Measurements from ENCODE around the gene TCHP. TPM values are rescaled to one million over a fixed set of nuclear protein-coding genes. Genes with fewer than 3 reads are reported as not detected.

Gene TCHP
- total and polyA plus RNA-seq, 2 of the 13 experiments (the other 11 are each of a cell fraction or from before 2014, with no cell fraction given), result 6.7 to 12.2 TPM

DNA sequence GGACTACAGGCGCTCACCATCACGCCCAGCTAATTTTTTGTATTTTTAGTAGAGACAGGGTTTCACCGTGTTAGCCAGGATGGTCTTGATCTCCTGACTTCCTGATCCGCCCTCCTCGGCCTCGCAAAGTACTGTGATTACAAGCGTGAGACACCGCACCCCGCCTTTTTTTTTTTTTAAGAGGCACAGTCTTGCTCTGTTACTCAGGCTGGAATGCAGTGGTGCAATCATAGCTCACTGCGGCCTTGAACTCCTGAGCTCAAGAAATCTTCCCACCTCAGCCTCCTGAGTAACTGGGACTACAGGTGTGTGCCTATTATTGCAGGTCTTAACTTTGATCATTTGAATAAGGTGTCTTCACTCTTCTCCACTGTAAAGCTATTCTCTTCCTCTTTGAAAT is 14.5 kb upstream of the TCHP start (continued):
- TF ChIP-seq POLR2A (IDR thresholded peaks at IDR 0.05; ENCODE audit: insufficient read depth in 1 of 2, low read depth in 2 of 2, low read length in 2 of 2) (no peak), AGO1 (IDR thresholded peaks at IDR 0.05; ENCODE audit: low read depth, low read length, poor library complexity, severe bottlenecking) (no peak), NR2F1 (CRISPR knock-in tag; IDR thresholded peaks at IDR 0.05) (no peak), JUN (CRISPR knock-in tag; IDR thresholded peaks at IDR 0.05) (no peak), ZNF615 (CRISPR knock-in tag; IDR thresholded peaks at IDR 0.05; ENCODE audit: borderline replicate concordance) (no peak), RARA (CRISPR knock-in tag; IDR thresholded peaks at IDR 0.05) (no peak), SP1 (IDR thresholded peaks at IDR 0.05) (no peak), SP1 (CRISPR knock-in tag; IDR thresholded peaks at IDR 0.05) (no peak), HNF4A (CRISPR knock-in tag; IDR thresholded peaks at IDR 0.05) (peak; percentile 18; the same call in 1 of the 2 replicates), ZNF530 (CRISPR knock-in tag; IDR thresholded peaks at IDR 0.05; ENCODE audit: low read depth) (no peak), ZNF20 (CRISPR knock-in tag; IDR thresholded peaks at IDR 0.05) (no peak), SIN3B (IDR thresholded peaks at IDR 0.05; ENCODE audit: low read length) (no peak)

DNA sequence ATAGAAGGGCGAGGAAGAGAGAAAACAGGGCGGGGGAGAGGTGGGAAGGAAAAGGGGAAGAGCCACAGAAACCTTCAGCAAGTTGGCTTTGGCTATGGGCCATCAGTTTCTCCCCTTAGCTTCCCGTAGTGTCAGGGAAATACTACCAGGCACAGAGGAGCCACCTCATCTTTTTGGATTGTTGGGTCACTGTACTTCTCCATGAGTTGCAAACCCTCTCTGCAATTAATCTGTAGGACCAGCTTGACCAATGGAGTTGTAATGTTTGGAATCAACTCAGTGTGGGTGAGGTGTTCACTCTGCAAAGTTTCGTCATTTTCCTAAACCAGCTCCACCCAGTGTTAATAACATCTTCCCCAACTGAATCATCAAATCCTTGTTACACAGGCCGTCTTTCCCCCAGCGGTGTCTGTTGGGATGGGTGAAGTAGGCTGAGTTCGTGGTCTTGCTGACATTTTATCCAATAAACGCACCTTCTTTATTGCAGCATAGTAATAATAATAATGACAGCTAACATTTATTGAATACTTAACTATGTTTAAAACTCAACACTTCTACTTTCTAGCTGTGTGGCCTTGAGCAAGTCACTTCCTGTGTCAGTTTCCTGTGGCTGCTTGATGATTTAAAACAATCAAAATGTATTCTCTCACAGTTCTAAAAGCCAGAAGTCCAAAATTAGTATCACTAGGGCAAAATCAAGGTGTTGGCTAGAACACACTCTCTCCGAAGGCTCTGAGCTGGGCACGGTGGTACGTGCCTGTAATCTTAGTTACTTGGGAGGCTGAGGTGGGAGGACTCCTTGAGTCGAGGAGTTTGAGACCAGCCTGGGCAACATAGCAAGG is 11.7 kb upstream of the TCHP start:
- no TSS peak for BruUV-seq (replicated peaks)
- in situ Hi-C loops (cut with HindIII; ENCODE audit: extremely low pct_ligation_motif_present, low pct_unique_long_range_greater_than_20kb) (no loop called here), intact Hi-C loops (cut with micrococcal nuclease; ENCODE audit: unreplicated experiment) (no loop called here)
- Histone ChIP-seq H3K27ac (ENCODE audit: extremely low read length, insufficient read depth, low read length) (no peak overlapping the region), H3K27me3 (ENCODE audit: control insufficient read depth in 1 of 2, insufficient read depth in 2 of 2, low read length in 2 of 2) (peaks cover 0 to 3% of the 10 kb centered on the region in 2 experiments; a peak in 1 of 5 replicates), H3K4me1 (ENCODE audit: insufficient read depth, low read length) (peaks cover 52% of the 10 kb centered on the region), H3K4me2 (ENCODE audit: low read depth, low read length) (peak overlapping the region; percentile 56; the same call in 1 of the 2 replicates), H4K20me1 (ENCODE audit: insufficient read depth, low read length) (no peaks in the 10 kb centered on the region), H3K9me3 (ENCODE audit: low read length) (no peaks in the 10 kb centered on the region), H2AFZ (ENCODE audit: low read length) (no peak overlapping the region), H3K36me3 (replicated peaks in 1 of 2; ENCODE audit: control insufficient read depth in 1 of 2, insufficient read depth in 2 of 2, low read length in 2 of 2) (no peaks in the 10 kb centered on the region), H3K9ac (ENCODE audit: insufficient read depth, low read depth, low read length) (no peak overlapping the region; the same call in 1 of the 2 replicates), H3K79me2 (ENCODE audit: insufficient read depth, low read length) (no peaks in the 10 kb centered on the region), H3K4me3 (replicated peaks in 1 of 3; ENCODE audit: insufficient read depth in 1 of 3, low read depth in 2 of 3, low read length in 3 of 3) (no peak overlapping the region)
- ChIA-PET CTCF (ENCODE audit: low intra/inter-chr PET ratio, low total read pairs) (no interaction called here), POLR2A (no interaction called here)
- no peak for TF ChIP-seq ZNF329 (CRISPR knock-in tag; IDR thresholded peaks at IDR 0.05; ENCODE audit: low read depth)
- TF ChIP-seq ZNF30 (CRISPR knock-in tag; IDR thresholded peaks at IDR 0.05), result no peak
- peak; percentile 38; the same call in 1 of the 2 replicates for TF ChIP-seq ZNF263 (CRISPR knock-in tag; IDR thresholded peaks at IDR 0.05)
- TF ChIP-seq, protein P1, sequence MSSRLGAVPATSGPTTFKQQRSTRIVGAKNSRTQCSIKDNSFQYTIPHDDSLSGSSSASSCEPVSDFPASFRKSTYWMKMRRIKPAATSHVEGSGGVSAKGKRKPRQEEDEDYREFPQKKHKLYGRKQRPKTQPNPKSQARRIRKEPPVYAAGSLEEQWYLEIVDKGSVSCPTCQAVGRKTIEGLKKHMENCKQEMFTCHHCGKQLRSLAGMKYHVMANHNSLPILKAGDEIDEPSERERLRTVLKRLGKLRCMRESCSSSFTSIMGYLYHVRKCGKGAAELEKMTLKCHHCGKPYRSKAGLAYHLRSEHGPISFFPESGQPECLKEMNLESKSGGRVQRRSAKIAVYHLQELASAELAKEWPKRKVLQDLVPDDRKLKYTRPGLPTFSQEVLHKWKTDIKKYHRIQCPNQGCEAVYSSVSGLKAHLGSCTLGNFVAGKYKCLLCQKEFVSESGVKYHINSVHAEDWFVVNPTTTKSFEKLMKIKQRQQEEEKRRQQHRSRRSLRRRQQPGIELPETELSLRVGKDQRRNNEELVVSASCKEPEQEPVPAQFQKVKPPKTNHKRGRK (CRISPR knock-in tag; IDR thresholded peaks at IDR 0.05), result no peak
- TF ChIP-seq, protein P2, sequence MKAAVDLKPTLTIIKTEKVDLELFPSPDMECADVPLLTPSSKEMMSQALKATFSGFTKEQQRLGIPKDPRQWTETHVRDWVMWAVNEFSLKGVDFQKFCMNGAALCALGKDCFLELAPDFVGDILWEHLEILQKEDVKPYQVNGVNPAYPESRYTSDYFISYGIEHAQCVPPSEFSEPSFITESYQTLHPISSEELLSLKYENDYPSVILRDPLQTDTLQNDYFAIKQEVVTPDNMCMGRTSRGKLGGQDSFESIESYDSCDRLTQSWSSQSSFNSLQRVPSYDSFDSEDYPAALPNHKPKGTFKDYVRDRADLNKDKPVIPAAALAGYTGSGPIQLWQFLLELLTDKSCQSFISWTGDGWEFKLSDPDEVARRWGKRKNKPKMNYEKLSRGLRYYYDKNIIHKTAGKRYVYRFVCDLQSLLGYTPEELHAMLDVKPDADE (CRISPR knock-in tag; IDR thresholded peaks at IDR 0.05), result no peak
- FAIRE-seq, result no peak
- peak; percentile 32 for ATAC-seq
- WGBS (ENCODE audit: low lambda C conversion rate), result 45% methylated on average over 12 of the region's 12 CpGs
- no peak for DNase-seq (ENCODE audit: low spot score)

Measured in HepG2 (cell line).